Measurements from ENCODE around the gene CCNE1.

- TF ChIP-seq CTCF (conservative IDR thresholded peaks at IDR 0.05; ENCODE audit: low read depth, low read length) (no peak), EZH2 (IDR thresholded peaks at IDR 0.05; ENCODE audit: borderline replicate concordance, low read depth, low read length, poor library complexity, severe bottlenecking) (no peak)
Observed at GRCh38 chr19:29871143-29871542, 59.4 kb downstream of the CCNE1 start.

Data from A673 (cell line).